Raji (cell line): ENCODE results near the gene GPR85.

Source experiments
- POLR2A ChIP-seq: IDR thresholded peaks from 2 replicates; pipeline ENCODE4 v1.6.1; 2011; ENCODE audit warnings: low read depth, low read length, control low read depth; ENCODE audit not compliant: insufficient read depth

The GPR85 gene

DNA sequence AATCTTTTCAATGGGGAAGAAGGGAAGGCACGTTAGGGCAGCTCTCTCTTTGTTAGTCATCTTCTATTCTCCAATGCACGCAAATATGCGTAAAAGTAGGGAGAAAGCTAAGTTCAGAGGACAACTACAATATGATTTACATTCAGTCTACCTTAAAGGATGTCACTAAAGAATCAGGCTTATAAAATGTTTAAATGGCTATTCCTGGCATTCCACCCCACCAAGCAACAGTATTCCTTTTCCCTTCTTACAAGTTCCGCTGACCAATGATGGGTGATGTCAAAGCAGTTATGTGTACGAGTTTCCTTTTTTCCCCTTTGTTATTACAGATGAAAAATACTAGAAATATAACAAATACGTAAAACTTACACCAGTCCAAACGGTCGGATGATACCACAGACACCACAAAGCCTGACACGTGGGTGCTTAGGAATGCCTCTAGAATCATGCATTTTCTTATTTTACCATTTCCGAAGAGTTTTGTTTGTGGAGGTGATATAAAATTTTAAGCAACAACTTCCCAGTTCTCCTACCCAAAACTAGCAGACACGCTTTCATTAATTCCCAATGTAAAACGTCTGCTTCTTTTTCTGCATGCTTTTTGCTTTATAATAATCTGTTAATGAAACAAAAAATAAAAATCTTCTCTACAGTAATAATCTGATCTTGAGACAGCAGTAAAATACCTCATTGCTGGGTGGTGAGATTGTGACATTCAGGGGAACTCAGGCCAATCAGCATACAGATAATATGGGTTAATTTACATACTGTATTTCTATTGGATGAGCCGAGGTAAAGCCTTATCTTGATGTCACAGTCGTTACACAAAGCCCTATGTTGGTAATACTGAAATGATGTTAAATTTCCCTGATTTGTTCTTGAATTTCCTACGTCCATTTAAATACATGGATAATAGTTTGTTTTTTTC, 708 bp upstream of the GPR85 start:
- no peak for TF ChIP-seq POLR2A

DNA sequence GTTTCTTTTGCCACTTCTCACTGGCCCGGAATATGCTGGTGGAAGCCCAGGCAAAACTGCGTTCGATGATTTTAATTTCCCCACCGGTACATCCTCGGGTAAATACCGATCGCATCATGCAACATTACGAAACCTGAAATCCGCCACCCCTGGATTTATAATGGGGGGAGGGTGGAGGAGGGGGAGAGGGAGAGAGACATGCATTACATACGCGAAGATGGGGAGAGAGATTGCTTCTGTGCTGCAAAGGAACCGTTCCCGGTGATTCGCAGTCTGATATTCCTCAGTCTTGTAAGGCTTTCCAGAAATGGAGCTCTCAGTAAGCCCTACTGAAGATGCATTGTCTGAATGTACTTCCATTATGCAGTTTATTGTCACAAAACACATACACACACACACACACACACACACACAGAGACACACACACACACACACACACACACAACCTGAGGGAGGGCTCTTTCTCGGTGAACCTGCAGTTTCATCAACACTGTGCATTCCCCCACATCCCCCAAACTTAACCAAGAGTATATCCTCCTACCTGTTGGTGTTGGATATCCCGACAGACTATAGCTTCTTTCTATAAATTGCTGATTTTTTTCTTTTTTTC, 741 bp downstream of the GPR85 start:
- TF ChIP-seq POLR2A: no peak

DNA sequence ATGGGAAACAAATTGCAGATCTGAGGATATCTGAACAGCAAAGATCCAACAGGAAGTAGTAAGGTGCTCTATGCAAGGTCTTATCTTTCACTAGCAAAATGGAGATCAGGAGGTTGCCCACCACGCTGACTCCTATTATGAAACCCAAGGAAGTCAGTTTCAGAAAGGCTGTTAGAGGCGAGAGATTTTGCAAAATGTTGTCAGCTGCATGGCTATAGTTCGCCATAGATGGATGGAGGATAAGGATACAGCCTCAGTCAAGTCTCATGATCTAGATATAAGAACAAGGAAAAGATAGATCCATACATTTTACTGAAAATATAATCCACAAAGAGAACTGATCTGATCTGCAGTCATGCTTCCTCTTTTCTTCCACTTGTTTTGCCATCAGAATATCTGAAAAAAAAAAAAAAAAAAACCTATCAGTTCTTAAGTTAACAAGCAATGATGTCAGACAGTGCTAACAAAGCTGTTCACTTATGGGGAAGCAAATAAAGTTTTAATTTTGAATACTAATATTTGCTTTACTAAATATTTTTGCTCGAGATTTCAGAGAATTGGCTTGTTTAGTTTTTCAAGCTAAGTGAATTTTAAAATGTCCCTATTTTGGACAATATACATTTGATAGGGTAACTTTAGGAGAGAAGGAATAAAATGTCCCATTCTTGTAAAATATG, 2.0 kb downstream of the GPR85 start:
- no peak for TF ChIP-seq POLR2A

DNA sequence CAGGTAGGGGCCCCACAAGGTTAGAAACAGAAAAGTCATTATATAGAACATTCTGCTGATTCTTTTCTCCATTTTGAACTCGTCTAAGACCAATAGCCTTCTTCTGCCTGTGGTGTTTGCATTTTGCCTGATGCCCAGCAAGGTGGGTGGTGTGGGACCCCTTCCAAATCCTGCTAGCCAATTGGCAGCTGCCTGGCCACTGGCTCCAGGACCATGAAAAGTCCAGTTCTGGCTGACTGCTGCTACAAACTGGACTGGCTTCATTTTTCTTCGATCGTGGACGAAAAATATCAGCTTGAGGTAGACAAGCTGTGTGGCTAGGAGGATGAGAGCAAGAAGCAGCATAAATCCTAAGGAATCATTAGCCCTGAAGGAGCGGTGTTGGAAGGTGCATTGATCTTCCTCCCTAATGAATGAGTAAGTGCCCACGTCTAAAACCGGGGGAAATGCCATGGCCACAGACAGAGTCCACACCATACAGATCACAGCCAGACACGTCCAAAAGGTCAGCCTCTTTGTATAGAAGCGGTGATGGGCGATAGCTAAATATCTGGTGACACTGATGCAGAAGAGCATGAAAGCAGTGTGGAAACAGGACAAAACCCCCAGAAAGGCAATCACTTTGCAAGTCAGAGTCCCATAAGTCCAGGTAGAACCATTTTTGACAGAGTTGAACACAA, 2.7 kb downstream of the GPR85 start:
- no peak for TF ChIP-seq POLR2A

DNA sequence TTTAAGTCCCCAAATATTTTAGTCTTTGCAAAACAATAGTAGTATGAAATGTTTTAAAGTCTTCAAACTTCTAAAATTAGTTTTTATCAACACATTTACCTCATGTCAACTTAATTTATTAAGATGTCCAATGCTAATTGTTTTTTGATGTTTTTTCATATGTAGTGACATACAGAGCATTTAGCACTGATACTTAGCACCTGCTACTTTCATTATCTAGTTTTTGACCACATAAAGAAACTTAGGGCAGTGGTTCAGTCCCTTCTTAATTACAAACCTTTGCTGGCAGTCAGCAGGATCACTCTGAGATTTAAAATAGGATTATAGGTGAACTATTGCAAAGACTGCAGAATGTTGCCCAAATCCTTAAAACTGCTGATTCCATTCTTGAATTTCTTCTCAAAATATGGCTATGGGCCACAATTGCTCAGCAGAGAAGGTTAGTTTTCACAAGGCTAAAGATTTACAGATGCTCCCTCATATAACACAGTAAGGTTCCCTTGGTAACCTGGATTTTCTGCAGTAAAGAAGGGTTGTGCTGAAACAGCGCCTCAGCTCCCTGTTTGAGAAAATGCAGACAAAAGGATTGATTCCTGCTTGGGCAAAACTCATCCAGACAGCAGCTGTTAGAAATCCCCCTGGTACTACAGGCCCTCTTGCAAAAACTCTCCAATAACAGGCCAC, 3.4 kb downstream of the GPR85 start:
- no peak for TF ChIP-seq POLR2A

DNA sequence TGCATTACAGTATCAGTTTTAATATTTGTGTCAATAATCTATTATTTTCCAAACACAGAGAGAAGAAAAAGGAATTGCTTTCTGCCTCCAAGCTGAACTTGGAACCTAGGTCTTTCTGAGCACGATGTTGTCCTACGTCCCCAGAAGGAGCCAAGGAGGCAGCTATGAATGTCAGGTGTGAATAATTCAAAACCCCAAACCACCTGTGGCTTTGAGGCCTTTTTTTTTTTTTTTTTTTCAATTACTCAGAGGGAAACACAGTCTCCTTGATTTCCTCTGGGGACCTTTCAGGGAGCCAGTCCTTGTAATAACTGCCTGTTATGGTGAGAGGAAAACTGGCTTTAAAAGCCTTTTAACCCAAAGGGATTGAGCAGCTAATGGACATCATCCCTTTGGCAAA, 8.3 kb downstream of the GPR85 start:
- TF ChIP-seq POLR2A: no peak

DNA sequence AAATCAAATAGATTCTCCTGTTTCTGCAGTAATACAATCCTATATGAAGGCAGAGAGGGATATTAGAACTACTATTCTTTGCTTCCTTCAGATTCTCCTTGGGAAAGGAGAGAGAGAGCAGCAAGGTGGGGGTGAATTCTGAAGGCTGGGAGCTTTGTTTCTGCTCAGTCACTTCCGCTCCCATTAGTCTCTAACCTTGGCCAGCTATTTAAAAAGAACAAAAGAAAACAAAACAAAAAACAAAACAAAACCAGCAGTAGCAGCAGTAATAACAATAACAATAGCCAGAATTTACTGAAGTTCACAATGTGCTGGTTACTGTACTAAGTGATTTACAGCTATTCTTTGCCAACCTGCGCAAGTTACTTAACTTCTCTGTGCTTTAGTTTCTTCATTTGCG, 9.9 kb downstream of the GPR85 start:
- no peak for TF ChIP-seq POLR2A

DNA sequence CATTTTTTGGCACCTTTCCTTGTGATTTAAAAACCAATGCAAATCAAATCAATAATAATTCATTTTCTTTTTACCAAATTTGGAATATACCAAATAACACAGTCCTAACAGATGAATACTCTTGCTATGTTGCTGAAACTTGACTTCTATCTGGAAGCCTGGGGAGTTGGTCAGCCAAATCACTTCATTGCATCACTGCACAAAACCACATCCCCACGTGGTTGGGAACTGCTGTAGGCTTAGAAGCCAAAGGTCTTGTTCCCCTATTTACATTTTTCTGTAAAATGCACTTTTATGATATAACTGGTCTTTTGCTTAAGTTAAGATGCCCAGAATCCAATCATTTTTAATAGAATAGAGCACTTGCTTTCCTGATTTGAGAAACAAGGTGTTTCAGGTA, 15.2 kb downstream of the GPR85 start:
- TF ChIP-seq POLR2A: no peak

DNA sequence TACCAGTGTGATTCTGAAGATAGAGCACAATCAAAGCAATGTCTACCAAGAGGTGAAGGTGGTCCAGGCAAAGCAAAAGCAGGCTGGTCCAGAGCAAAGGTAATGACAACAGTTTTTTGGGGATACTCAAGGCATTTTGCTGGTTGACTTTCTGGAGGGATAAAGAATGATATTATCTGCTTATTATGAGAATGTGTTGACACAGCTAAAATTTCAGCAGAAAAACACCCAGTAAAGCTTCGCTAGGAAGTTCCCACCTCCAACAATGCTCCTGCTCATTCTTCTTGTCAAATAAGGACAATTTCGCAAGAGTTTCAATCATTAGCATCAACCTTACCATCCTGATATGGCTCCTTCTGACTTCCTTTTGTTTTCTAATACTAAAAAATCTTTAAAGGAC, 24.1 kb downstream of the GPR85 start:
- no peak for TF ChIP-seq POLR2A

DNA sequence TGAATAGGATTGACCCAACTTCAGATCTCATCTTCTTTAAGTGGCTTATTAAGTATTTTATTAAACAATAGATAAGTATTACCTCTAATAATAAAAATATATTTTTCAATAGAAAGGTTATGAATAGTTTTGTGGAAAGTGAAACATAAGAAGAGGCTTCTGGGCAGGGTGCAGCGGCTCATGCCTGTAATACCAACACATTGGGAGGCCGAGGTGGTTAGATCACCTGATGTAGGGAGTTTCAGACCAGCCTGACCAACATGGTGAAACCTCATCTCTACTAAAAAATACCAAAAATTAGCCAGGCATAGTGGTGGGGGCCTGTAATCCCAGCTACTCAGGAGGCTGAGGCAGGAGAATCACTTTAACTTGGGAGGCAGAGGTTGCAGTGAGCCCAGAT, 26.5 kb downstream of the GPR85 start:
- TF ChIP-seq POLR2A: no peak

DNA sequence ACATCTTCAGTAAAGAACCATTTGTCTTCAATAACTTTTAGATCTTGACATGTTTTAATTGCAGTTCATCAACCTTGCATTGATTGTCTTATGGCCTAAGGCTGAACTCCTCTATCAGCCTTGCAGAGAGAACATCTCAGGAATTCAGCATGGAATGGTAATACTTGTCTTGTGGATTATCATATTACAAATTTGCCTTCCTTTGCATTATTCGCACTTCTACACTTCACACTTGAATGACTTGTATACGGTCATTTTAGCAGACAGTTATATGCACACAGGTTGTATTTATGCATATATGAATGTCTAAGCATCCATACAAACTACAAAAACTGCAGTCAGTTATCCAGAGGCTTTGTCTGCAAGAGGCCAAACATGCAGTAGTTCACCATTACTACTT, 31.7 kb downstream of the GPR85 start:
- TF ChIP-seq POLR2A: no peak

DNA sequence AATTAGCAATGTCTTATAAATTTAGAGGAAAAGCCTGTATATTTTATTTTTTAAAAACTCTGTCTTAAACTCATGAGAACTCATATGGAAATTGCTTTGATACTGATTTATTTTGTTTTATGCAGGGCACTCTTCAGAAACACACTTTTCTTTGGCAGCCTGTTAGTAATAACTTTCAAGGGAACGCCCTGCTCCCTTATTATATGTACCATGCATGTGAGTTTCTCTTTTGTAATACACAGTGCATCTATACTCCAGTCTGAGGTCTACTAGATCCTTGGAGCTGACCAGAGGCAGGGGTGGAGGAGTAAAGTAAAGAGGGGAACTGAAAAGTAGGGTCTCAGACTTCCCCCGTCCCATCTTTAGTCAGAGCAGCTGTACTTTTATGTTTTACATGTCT, 40.2 kb downstream of the GPR85 start:
- no peak for TF ChIP-seq POLR2A

DNA sequence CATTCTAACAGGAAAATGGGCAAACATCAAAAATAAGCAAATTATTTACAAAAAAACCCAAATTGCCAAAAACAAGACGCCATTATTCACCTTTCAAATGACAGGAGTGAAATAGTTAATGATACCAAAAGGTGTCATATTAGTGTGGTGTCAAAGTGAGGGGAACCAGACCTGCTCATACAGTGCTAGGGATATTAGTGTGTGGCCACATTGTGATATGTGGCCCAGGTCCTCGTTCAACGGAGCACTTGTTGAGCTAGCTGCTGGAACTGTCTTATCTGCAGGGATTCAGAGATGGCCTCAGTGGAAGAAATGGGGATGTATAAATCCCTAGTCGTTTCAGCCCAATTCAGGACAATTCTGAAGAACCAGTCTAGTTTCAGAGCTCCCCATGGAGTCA, 41.2 kb downstream of the GPR85 start:
- no peak for TF ChIP-seq POLR2A

DNA sequence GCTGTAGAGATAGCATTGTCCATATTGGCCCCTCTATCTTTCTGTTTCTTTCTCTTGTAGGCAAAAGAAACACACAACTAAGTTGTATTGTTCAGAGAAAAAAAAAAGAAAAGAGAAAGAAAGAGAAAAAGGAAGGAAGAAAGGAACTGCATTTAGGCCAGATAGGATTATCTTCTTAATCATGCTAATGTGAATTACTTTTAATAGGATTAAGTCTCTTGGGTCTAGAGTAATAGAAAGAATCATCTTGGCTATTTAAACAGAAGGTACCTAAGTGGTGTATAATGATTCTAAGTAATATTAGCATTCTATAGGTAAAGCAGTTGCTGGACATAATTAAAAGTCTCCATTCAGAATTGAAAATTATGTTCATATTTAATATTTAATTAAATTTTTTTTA, 42.2 kb downstream of the GPR85 start:
- no peak for TF ChIP-seq POLR2A

DNA sequence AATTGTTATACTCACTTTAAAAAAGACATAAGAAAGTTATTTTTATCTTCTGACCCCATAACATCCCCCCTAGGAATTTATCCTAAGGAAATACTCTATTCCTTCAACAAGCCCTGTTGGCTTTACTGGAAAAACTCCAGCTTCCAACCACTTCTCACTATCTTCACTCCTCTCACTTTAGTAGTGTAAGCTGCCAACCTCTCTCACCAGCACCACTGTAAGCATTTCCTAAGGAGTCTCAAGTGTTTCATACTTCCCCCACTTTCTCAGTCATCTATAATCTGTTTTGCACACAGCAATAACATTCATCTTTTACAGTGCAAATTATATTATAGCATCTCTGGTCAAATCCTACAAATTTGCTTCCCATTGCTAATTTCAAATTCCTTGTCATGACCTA, 45.8 kb downstream of the GPR85 start:
- no peak for TF ChIP-seq POLR2A
